HTR-8/SVneo (cell line): ENCODE data around the gene UFSP1.

ENCODE experiments used
- DNase-seq: peaks from one replicate; pipeline ENCODE4 v3.0.0; 2011; ENCODE audit warnings: low spot score, mixed read lengths; ENCODE audit not compliant: insufficient read length
- FAIRE-seq: peaks from 2 replicates; lab custom pipeline; 2011; peaks lifted over from hg19 to GRCh38; lab: Jason Lieb, UNC

Gene UFSP1

GRCh38 chr7:100884736-100885439 is 4.6 kb downstream of the UFSP1 start:
- FAIRE-seq (no peak), DNase-seq (no peak)

- no peak for DNase-seq
- FAIRE-seq, result no peak
These were observed 6.6 kb downstream of the UFSP1 start for GRCh38 chr7:100882785-100883526.

- no peak for FAIRE-seq
- DNase-seq, result no peak
These were observed 7.3 kb downstream of the UFSP1 start for GRCh38 chr7:100882201-100882600.

GRCh38 chr7:100881136-100881535 is 8.4 kb downstream of the UFSP1 start:
- no peak for FAIRE-seq

GRCh38 chr7:100880645-100881044 is 8.9 kb downstream of the UFSP1 start:
- FAIRE-seq (no peak), DNase-seq (no peak)

More at GRCh38 chr7:100881136-100881535, 8.4 kb downstream of the UFSP1 start:
- DNase-seq, result no peak

GRCh38 chr7:100879685-100880261 is 9.7 kb downstream of the UFSP1 start:
- no peak for FAIRE-seq
- no peak for DNase-seq

GRCh38 chr7:100878685-100879084 is 10.8 kb downstream of the UFSP1 start:
- FAIRE-seq, result no peak

GRCh38 chr7:100878013-100878412 is 11.5 kb downstream of the UFSP1 start:
- no peak for FAIRE-seq
- DNase-seq, result no peak

More at GRCh38 chr7:100878685-100879084, 10.8 kb downstream of the UFSP1 start:
- DNase-seq, result no peak

- no peak for FAIRE-seq
- DNase-seq, result no peak
These were observed 14.2 kb downstream of the UFSP1 start for GRCh38 chr7:100875356-100875751.

GRCh38 chr7:100874577-100875355 is 14.7 kb downstream of the UFSP1 start, which contains the start of gene SRRT:
SRRT (plus strand) TSS chr7:100875103; CDS start chr7:100875591, 488 bp downstream.
- DNase-seq (peak; percentile 83), FAIRE-seq (peak; percentile 82)

GRCh38 chr7:100874300-100874576 is 15.3 kb downstream of the UFSP1 start:
- no peak for FAIRE-seq
- no peak for DNase-seq

- FAIRE-seq (no peak), DNase-seq (no peak)
These were observed 15.8 kb downstream of the UFSP1 start for GRCh38 chr7:100873599-100874299.

GRCh38 chr7:100867776-100868485 is 21.6 kb downstream of the UFSP1 start:
- no peak for FAIRE-seq
- no peak for DNase-seq

- FAIRE-seq (no peak), DNase-seq (peak; percentile 89)
These were observed 22.3 kb downstream of the UFSP1 start, which contains the start of gene TRIP6 for GRCh38 chr7:100867040-100867775. TRIP6 (plus strand) TSS chr7:100867387; CDS start chr7:100867498, 111 bp downstream.

- no peak for FAIRE-seq
- no peak for DNase-seq
These were observed 22.8 kb downstream of the UFSP1 start for GRCh38 chr7:100866729-100867039.

- DNase-seq (no peak), FAIRE-seq (no peak)
These were observed 23.4 kb downstream of the UFSP1 start for GRCh38 chr7:100865938-100866728.

GRCh38 chr7:100865372-100865911 is 24.1 kb downstream of the UFSP1 start:
- no peak for FAIRE-seq
- no peak for DNase-seq
